Memory B cell (primary cell): ENCODE data around the gene KLRF2.

Experiments used
- ATAC-seq: fragments of 150-1000 bp; cut with Tn5 transposase; 2 replicates; pipeline ENCODE4 v1.10.0; 2021; ENCODE audit warnings: low read depth, mild to moderate bottlenecking, moderate library complexity
- DNase-seq, 2 donors: peaks; one replicate each; pipeline ENCODE4 v3.0.0; 2022; ENCODE audit warnings: low spot score in 2 of 2
- H3K27ac Mint-ChIP-seq: one replicate; pipeline ENCODE4 v1.8.0; 2022; ENCODE audit warnings: mild to moderate bottlenecking, moderate library complexity, mixed read lengths
- H3K27me3 Mint-ChIP-seq: one replicate; pipeline ENCODE4 v1.8.0; 2022; ENCODE audit warnings: mixed read lengths
- H3K36me3 Mint-ChIP-seq: one replicate; pipeline ENCODE4 v1.8.0; 2022; ENCODE audit warnings: mild to moderate bottlenecking, mixed read lengths
- H3K4me1 Mint-ChIP-seq: one replicate; pipeline ENCODE4 v1.8.0; 2022; ENCODE audit warnings: mixed read lengths
- H3K4me3 Mint-ChIP-seq: one replicate; pipeline ENCODE4 v1.8.0; 2022; ENCODE audit warnings: mild to moderate bottlenecking, moderate library complexity, mixed read lengths
- H3K9me3 Mint-ChIP-seq: one replicate; pipeline ENCODE4 v1.8.0; 2022; ENCODE audit warnings: mixed read lengths

Gene KLRF2

GRCh38 chr12:9881246-9881645 lies at the start of gene KLRF2:
Gene KLRF2, plus strand, starts transcription at chr12:9881489. Its CDS starts 107 bp downstream, at chr12:9881596.
- Mint-ChIP-seq H3K4me1 (no peaks in the 10 kb centered on the region), H3K27ac (no peak within 1 kb of the TSS)

DNA sequence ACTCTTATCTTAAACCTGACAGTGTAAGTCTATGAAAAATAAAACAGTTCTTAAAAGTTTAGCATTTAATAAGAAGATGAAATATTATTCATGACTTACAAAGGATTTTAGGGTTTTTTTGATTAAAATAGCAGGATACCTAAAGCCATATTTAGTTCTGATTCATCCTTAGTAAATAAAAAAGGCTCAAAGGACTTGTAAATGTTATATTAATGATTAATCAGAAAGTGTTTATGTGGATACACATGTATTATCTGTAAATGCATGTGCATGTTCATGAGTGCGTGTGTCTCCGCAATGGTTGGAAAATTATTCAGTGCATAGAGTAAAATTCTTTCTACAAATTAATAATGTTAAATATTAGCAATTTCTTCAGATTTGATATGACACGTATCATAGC lies 49.6 kb upstream of the KLRF2 start:
- Mint-ChIP-seq H3K9me3 (no peaks in the 10 kb centered on the region), H3K27ac (no peak overlapping the region), H3K27me3 (peaks cover 1% of the 10 kb centered on the region), H3K4me1 (no peaks in the 10 kb centered on the region), H3K36me3 (no peaks in the 10 kb centered on the region), H3K4me3 (no peak overlapping the region)
- no peak for DNase-seq
- no peak for ATAC-seq

More at GRCh38 chr12:9881246-9881645, at the start of gene KLRF2:
- Mint-ChIP-seq H3K9me3 (no peaks in the 10 kb centered on the region), H3K4me3 (no peak within 1 kb of the TSS), H3K36me3 (no peaks in the 10 kb centered on the region), H3K27me3 (no peaks in the 10 kb centered on the region)
- no peak for DNase-seq
- ATAC-seq, result no peak

GRCh38 chr12:9843407-9843806 lies 37.9 kb upstream of the KLRF2 start:
- Mint-ChIP-seq H3K27ac (no peak overlapping the region), H3K36me3 (peaks cover 8% of the 10 kb centered on the region), H3K27me3 (peaks cover 10% of the 10 kb centered on the region), H3K4me3 (no peak overlapping the region), H3K9me3 (peaks cover 9% of the 10 kb centered on the region), H3K4me1 (no peaks in the 10 kb centered on the region)
- DNase-seq (no peak), ATAC-seq (no peak)

DNA sequence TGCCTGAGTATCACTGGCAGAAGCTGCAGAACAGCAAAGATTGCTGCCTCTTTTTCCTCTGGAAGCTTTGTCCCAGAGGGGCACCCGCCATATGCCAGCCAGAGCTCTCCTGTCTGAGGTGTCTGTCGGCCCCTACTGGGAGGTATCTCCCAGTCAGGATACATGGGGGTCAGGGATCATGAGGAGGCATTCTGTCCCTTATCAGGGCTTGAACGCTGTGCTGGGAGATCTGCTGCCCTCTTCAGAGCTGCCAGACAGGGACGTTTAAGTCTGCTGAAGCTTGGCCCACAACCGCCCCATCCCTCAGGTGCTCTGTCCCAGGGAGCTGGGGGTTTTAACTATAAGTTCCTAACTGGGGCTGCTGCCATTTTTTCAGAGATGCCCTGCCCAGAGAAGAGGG lies 32.4 kb upstream of the KLRF2 start:
- no peak for ATAC-seq
- Mint-ChIP-seq H3K27me3 (peaks cover 13% of the 10 kb centered on the region), H3K4me1 (no peaks in the 10 kb centered on the region), H3K9me3 (peaks cover 9% of the 10 kb centered on the region), H3K27ac (no peak overlapping the region), H3K36me3 (peaks cover 22% of the 10 kb centered on the region), H3K4me3 (no peak overlapping the region)
- no peak for DNase-seq

DNA sequence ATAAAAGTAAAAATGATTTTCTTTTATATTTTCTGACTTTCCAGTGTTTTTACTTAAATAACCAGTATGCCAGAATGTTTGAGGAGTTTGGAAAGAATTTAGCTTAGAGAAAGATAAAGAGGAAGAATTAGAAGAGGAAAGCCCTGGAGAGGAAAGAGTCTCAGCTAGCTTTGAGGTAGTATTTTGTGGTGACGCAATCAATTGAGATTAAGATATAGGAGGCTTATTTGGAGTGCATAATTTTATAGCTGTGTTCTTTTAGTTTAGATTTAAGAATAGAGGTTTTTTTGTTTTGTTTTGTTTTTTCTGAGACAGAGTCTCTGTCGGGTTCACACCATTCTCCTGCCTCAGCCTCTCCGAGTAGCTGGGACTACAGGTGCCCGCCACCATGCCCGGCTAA lies 30.2 kb upstream of the KLRF2 start:
- peaks cover 13% of the 10 kb centered on the region for H3K27me3 Mint-ChIP-seq
- H3K27ac Mint-ChIP-seq, result no peak overlapping the region
- no peak overlapping the region for H3K4me3 Mint-ChIP-seq
- peaks cover 9% of the 10 kb centered on the region for H3K9me3 Mint-ChIP-seq
- no peaks in the 10 kb centered on the region for H3K4me1 Mint-ChIP-seq
- peaks cover 24% of the 10 kb centered on the region for H3K36me3 Mint-ChIP-seq
- DNase-seq (no peak), ATAC-seq (no peak)

- ATAC-seq, result no peak
- H3K27me3 Mint-ChIP-seq, result peaks cover 9% of the 10 kb centered on the region
- no peak for DNase-seq
- no peaks in the 10 kb centered on the region for H3K4me1 Mint-ChIP-seq
- peaks cover 6% of the 10 kb centered on the region for H3K9me3 Mint-ChIP-seq
- peaks cover 27% of the 10 kb centered on the region for H3K36me3 Mint-ChIP-seq
- H3K4me3 Mint-ChIP-seq, result no peak overlapping the region
- no peak overlapping the region for H3K27ac Mint-ChIP-seq
Measured at GRCh38 chr12:9851927-9852326, 29.4 kb upstream of the KLRF2 start.

- Mint-ChIP-seq H3K27me3 (peaks cover 1% of the 10 kb centered on the region), H3K4me1 (no peaks in the 10 kb centered on the region), H3K9me3 (no peaks in the 10 kb centered on the region), H3K4me3 (no peak overlapping the region), H3K27ac (no peak overlapping the region), H3K36me3 (peaks cover 17% of the 10 kb centered on the region)
- ATAC-seq, result no peak
- no peak for DNase-seq
Measured at GRCh38 chr12:9856151-9856550, 25.1 kb upstream of the KLRF2 start.

DNA sequence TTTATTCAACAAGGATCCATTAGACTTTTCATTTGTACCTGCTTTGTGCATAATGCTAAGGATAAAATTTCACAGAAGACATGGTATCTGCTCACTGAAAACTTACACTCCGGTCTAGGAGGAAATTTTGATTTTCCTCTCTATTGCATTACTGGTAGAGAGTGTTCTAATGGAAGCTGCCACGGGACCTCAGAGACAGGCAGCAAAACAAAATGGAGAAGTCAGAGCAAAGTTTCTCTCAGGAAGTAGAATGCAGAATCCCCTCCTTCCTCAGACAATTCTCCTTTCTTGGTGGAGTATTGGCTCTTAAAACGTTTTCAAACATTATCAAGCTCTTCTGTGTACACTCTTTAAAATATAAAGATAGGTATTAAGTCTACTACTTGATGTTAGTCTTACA lies 24.4 kb upstream of the KLRF2 start:
- Mint-ChIP-seq H3K4me3 (no peak overlapping the region), H3K36me3 (peaks cover 17% of the 10 kb centered on the region)

DNA sequence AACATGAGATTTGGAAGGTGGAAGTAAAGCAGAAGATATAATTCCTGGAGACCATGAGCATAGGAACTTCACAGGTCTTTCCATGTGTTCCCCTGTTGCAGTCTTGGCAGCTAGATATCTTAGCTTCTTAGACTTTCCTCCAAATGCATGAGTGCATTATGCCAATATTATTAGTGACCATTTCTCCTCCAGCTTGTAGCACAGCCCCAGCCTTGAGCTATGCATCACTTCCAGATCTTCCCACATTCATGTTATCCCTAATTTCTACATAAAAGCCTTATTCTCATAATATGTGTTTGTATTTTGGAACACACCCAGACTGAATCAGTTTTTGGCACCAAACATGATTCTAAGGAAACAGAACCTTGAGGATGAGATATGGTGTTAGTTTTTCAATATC lies 23.2 kb upstream of the KLRF2 start:
- H3K27ac Mint-ChIP-seq, result no peak overlapping the region
- peaks cover 1% of the 10 kb centered on the region for H3K9me3 Mint-ChIP-seq
- no peak overlapping the region for H3K4me3 Mint-ChIP-seq
- no peak for DNase-seq
- peaks cover 18% of the 10 kb centered on the region for H3K36me3 Mint-ChIP-seq
- H3K27me3 Mint-ChIP-seq, result peaks cover under 1% of the 10 kb centered on the region
- no peaks in the 10 kb centered on the region for H3K4me1 Mint-ChIP-seq
- ATAC-seq, result no peak

More for the DNA sequence above, 24.4 kb upstream of the KLRF2 start:
- no peaks in the 10 kb centered on the region for H3K4me1 Mint-ChIP-seq
- peaks cover 1% of the 10 kb centered on the region for H3K27me3 Mint-ChIP-seq
- no peak for ATAC-seq
- H3K27ac Mint-ChIP-seq, result no peak overlapping the region
- DNase-seq, result no peak
- no peaks in the 10 kb centered on the region for H3K9me3 Mint-ChIP-seq

- H3K4me1 Mint-ChIP-seq, result peaks cover 8% of the 10 kb centered on the region
- H3K36me3 Mint-ChIP-seq, result peaks cover 17% of the 10 kb centered on the region
- no peak overlapping the region for H3K27ac Mint-ChIP-seq
- H3K27me3 Mint-ChIP-seq, result peaks cover 7% of the 10 kb centered on the region
- H3K9me3 Mint-ChIP-seq, result peaks cover 13% of the 10 kb centered on the region
- DNase-seq, result no peak
- no peak for ATAC-seq
- peak overlapping the region; percentile 45 for H3K4me3 Mint-ChIP-seq
Measured at GRCh38 chr12:9864913-9865675, 16.2 kb upstream of the KLRF2 start.

- Mint-ChIP-seq H3K9me3 (peaks cover 13% of the 10 kb centered on the region), H3K27ac (peak overlapping the region; percentile 21), H3K4me1 (peaks cover 8% of the 10 kb centered on the region), H3K36me3 (peaks cover 17% of the 10 kb centered on the region), H3K27me3 (peaks cover 7% of the 10 kb centered on the region), H3K4me3 (peak overlapping the region; percentile 76)
- peak; percentile 28 for ATAC-seq
- no peak for DNase-seq
Measured at GRCh38 chr12:9866860-9867269, 14.4 kb upstream of the KLRF2 start.

DNA sequence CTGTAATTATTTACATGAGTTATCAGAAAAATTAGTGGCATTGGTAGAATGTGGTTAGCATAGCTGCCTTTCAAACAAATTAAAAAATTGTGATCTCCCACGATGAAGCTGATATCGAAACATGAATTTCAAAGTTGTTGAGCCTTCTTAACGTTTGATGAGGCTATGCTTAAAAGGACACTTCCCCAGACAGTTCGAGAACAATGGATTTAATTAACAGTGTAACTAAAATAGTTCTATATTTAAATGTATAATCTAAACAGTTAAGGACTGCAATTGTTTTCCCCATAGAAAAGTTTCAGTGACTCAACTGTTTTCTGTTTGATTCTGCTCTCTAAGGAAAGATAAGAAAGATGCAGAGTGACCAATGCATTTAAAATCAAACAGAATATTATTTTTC lies 13.8 kb upstream of the KLRF2 start:
- Mint-ChIP-seq H3K27me3 (peaks cover 7% of the 10 kb centered on the region), H3K9me3 (peaks cover 13% of the 10 kb centered on the region), H3K27ac (peak overlapping the region; percentile 21), H3K4me3 (peak overlapping the region; percentile 77), H3K36me3 (peaks cover 16% of the 10 kb centered on the region), H3K4me1 (peaks cover 8% of the 10 kb centered on the region)
- ATAC-seq (no peak), DNase-seq (no peak)

DNA sequence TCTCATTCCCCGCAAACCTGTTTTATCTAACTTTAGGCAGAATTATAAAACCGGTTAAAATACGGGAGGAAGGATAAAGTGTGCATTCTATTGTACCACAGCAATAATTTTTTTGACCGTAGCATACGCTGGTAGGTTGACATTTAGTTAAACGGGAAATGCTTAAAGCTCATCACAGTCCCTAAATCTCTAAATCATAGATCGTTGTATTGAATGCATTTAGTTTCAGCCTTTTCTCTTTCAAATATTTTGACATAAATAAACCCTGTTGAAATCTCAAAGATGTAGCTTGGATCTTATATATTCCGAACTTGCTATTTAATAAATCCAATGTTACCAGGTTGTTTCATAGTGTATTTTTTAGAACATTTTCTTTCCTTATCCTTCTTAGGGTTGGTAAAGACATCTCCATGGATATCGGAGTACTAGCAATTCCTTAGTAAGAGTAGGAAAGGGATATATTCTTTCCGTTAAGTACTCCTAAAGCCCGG lies 12.9 kb upstream of the KLRF2 start:
- peaks cover 7% of the 10 kb centered on the region for H3K27me3 Mint-ChIP-seq

DNA sequence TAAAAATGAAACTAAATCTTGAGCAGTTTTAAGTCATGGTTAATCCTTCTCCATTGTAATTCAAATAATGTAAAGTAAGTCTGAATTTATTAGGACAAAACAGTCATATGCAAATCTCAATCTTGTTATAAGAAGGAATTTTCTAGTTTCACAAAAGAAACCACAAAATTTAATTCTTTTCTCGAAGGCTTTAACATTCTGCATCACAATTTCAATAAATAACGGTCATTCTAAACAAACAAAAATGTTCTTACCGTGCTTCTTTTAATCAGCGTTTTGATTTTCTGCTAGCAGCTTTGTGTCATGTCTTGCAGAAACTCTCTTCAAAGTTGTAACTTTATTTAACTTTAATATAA lies 12.4 kb upstream of the KLRF2 start:
- peaks cover 4% of the 10 kb centered on the region for H3K36me3 Mint-ChIP-seq
- DNase-seq (no peak), ATAC-seq (no peak)
- H3K9me3 Mint-ChIP-seq, result peaks cover 4% of the 10 kb centered on the region
- H3K27me3 Mint-ChIP-seq, result peaks cover 5% of the 10 kb centered on the region
- peak overlapping the region; percentile 85 for H3K4me3 Mint-ChIP-seq
- peak overlapping the region; percentile 96 for H3K27ac Mint-ChIP-seq
- H3K4me1 Mint-ChIP-seq, result peaks cover 8% of the 10 kb centered on the region

More for the DNA sequence above, 12.9 kb upstream of the KLRF2 start:
- Mint-ChIP-seq H3K4me3 (peak overlapping the region; percentile 80), H3K36me3 (peaks cover 9% of the 10 kb centered on the region), H3K9me3 (peaks cover 9% of the 10 kb centered on the region), H3K27ac (peak overlapping the region; percentile 96), H3K4me1 (peaks cover 8% of the 10 kb centered on the region)
- DNase-seq, result no peak
- no peak for ATAC-seq
